ENCODE results near the gene GPRIN3.

Gene GPRIN3

GRCh38 chr4:89294573-89295269 lies 12.9 kb downstream of the GPRIN3 start:
- no peaks in the 10 kb centered on the region for H3K27me3 ChIP-seq
- no peak for DNase-seq
- H3K4me1 ChIP-seq: peaks cover 0 to 5% (median 0%) of the 10 kb centered on the region in 4 donors
- no peak overlapping the region for H3K27ac ChIP-seq
- no peak overlapping the region for H3K4me3 ChIP-seq
- no peak for TF ChIP-seq CTCF (IDR thresholded peaks at IDR 0.05)
- intact Hi-C loops (cut with DNase I; ENCODE audit: low total_unique reads): no loop called here
- no peaks in the 10 kb centered on the region for H3K36me3 ChIP-seq
- no peaks in the 10 kb centered on the region for H3K9me3 ChIP-seq

- intact Hi-C loops (cut with DNase I; ENCODE audit: low total_unique reads): no loop called here
- Histone ChIP-seq H3K27me3 (no peaks in the 10 kb centered on the region), H3K4me1 (no peaks in the 10 kb centered on the region), H3K4me3 (no peak overlapping the region), H3K9me3 (no peaks in the 10 kb centered on the region), H3K36me3 (no peaks in the 10 kb centered on the region), H3K27ac (no peak overlapping the region)
- DNase-seq: no peak
- TF ChIP-seq CTCF (IDR thresholded peaks at IDR 0.05): no peak
These were observed 14.3 kb downstream of the GPRIN3 start for GRCh38 chr4:89293299-89293698.

- H3K9me3 ChIP-seq: no peaks in the 10 kb centered on the region
- no peak for DNase-seq
- H3K4me3 ChIP-seq: no peak overlapping the region
- TF ChIP-seq CTCF (IDR thresholded peaks at IDR 0.05): no peak
- no peaks in the 10 kb centered on the region for H3K27me3 ChIP-seq
- H3K27ac ChIP-seq: no peak overlapping the region
- no peaks in the 10 kb centered on the region for H3K4me1 ChIP-seq
- no peaks in the 10 kb centered on the region for H3K36me3 ChIP-seq
- intact Hi-C loops (cut with DNase I; ENCODE audit: low total_unique reads): no loop called here
These were observed 16.7 kb downstream of the GPRIN3 start for GRCh38 chr4:89290727-89291516.

- no peak for TF ChIP-seq CTCF (IDR thresholded peaks at IDR 0.05)
- intact Hi-C loops (cut with DNase I; ENCODE audit: low total_unique reads): no loop called here
- Histone ChIP-seq H3K9me3 (no peaks in the 10 kb centered on the region), H3K27me3 (no peaks in the 10 kb centered on the region), H3K4me1 (no peaks in the 10 kb centered on the region), H3K4me3 (no peak overlapping the region), H3K36me3 (no peaks in the 10 kb centered on the region), H3K27ac (no peak overlapping the region)
- DNase-seq: no peak
These were observed 18.3 kb downstream of the GPRIN3 start for GRCh38 chr4:89289312-89289711.

GRCh38 chr4:89288430-89288829 lies 19.2 kb downstream of the GPRIN3 start:
- no peak overlapping the region for H3K4me3 ChIP-seq

More at GRCh38 chr4:89288430-89288829, 19.2 kb downstream of the GPRIN3 start:
- Histone ChIP-seq H3K4me1 (no peaks in the 10 kb centered on the region), H3K27me3 (no peaks in the 10 kb centered on the region), H3K9me3 (no peaks in the 10 kb centered on the region), H3K27ac (no peak overlapping the region), H3K36me3 (no peaks in the 10 kb centered on the region)
- TF ChIP-seq CTCF (IDR thresholded peaks at IDR 0.05): no peak
- no peak for DNase-seq
- intact Hi-C loops (cut with DNase I; ENCODE audit: low total_unique reads): no loop called here
